DOHH2 (cell line): ENCODE data around the gene LRRC75A.

ENCODE experiments used
- H3F3A ChIP-seq: fragments of 200-600 bp; sonication (generic), shearing (Covaris generic); 2 replicates; pipeline ENCODE4 v1.6.0; 2016; ENCODE audit warnings: antibody characterized with exemption, mild to moderate bottlenecking; ENCODE audit not compliant: control insufficient read depth, insufficient read depth
- H3K27ac ChIP-seq: fragments of 200-600 bp; sonication (generic); 2 replicates; pipeline ENCODE4 v1.5.1; 2014; ENCODE audit warnings: low read depth, mild to moderate bottlenecking, low read length, moderate library complexity
- H3K27me3 ChIP-seq: fragments of 200-600 bp; sonication (generic); 2 replicates; pipeline ENCODE4 v1.6.1; 2014; ENCODE audit warnings: mild to moderate bottlenecking, low read length, mixed read lengths; ENCODE audit not compliant: control insufficient read depth
- H3K36me3 ChIP-seq: fragments of 200-600 bp; sonication (generic); 2 replicates; pipeline ENCODE4 v1.6.1; 2014; ENCODE audit warnings: mild to moderate bottlenecking, low read length, moderate library complexity, mixed read lengths; ENCODE audit not compliant: control insufficient read depth
- H3K4me1 ChIP-seq: fragments of 200-600 bp; sonication (generic); 2 replicates; pipeline ENCODE4 v1.6.1; 2014; ENCODE audit warnings: mild to moderate bottlenecking, low read length, mixed read lengths; ENCODE audit not compliant: control insufficient read depth
- H3K4me2 ChIP-seq: fragments of 200-600 bp; sonication (generic); 2 replicates; pipeline ENCODE4 v1.6.0; 2014; ENCODE audit warnings: mild to moderate bottlenecking, low read length, moderate library complexity
- H3K4me3 ChIP-seq: fragments of 200-600 bp; sonication (generic); 2 replicates; pipeline ENCODE4 v1.5.1; 2014; ENCODE audit warnings: mild to moderate bottlenecking, low read length, mixed read lengths
- H3K79me2 ChIP-seq: fragments of 200-600 bp; sonication (generic); 2 replicates; pipeline ENCODE4 v1.6.1; 2014; ENCODE audit warnings: mild to moderate bottlenecking, low read length, mixed read lengths; ENCODE audit not compliant: control insufficient read depth
- H3K9me2 ChIP-seq: fragments of 200-600 bp; sonication (generic); replicated peaks from 2 replicates; pipeline ENCODE4 v1.6.1; 2014; ENCODE audit warnings: mild to moderate bottlenecking, low read length, mixed read lengths; ENCODE audit not compliant: control insufficient read depth
- H3K9me3 ChIP-seq: fragments of 200-600 bp; sonication (generic); 2 replicates; pipeline ENCODE4 v1.6.1; 2014; ENCODE audit warnings: antibody characterized with exemption, low read length, mixed read lengths; ENCODE audit not compliant: control insufficient read depth, insufficient read depth
- H4K20me1 ChIP-seq: fragments of 200-600 bp; sonication (generic); 2 replicates; pipeline ENCODE4 v1.6.0; 2014; ENCODE audit warnings: low read depth, mild to moderate bottlenecking, antibody characterized with exemption, low read length, moderate library complexity; ENCODE audit not compliant: control insufficient read depth, insufficient read depth
- CTCF ChIP-seq: fragments of 200-600 bp; sonication (generic); IDR thresholded peaks from one replicate; pipeline ENCODE4 v1.5.1; 2014; ENCODE audit warnings: antibody characterized with exemption, mild to moderate bottlenecking, low read depth, low read length; ENCODE audit not compliant: poor library complexity, severe bottlenecking
- EZH2phosphoT487 ChIP-seq: fragments of 200-600 bp; sonication (generic); IDR thresholded peaks from 2 replicates; pipeline ENCODE4 v1.6.1; 2017; ENCODE audit warnings: borderline replicate concordance, mild to moderate bottlenecking, antibody characterized with exemption, low read length, moderate library complexity, mixed read lengths

LRRC75A gene

DNA sequence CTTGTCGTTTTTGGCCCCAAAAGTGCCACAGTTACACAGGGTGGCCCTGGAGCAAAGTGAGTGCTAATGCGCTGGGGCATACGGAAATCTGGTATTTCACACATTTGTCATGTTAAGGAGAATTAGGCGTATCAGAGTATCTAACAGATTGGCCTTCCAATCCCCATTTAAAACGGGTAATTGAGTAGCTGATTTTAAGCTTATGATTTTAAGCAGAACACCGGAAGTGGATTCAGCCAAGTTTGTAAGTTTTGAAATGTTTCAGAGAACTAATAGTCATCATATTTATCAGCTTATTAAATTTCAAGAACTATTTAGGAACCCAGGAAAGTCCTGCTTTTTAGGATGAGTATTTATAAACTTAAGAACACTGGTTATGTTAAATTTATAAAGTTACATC is 19.5 kb downstream of the LRRC75A start:
- no peaks in the 10 kb centered on the region for H3K36me3 ChIP-seq
- H3K27me3 ChIP-seq: peaks cover 7% of the 10 kb centered on the region; the same call in 1 of the 2 replicates
- TF ChIP-seq CTCF (no peak), EZH2phosphoT487 (no peak)
- no peaks in the 10 kb centered on the region for H3K79me2 ChIP-seq
- H3F3A ChIP-seq: no peaks in the 10 kb centered on the region
- H3K9me3 ChIP-seq: no peaks in the 10 kb centered on the region
- H3K4me1 ChIP-seq: no peaks in the 10 kb centered on the region
- no peaks in the 10 kb centered on the region for H4K20me1 ChIP-seq
- H3K9me2 ChIP-seq: no peaks in the 10 kb centered on the region
- no peak overlapping the region for H3K4me3 ChIP-seq
- H3K27ac ChIP-seq: no peak overlapping the region
- H3K4me2 ChIP-seq: no peak overlapping the region

DNA sequence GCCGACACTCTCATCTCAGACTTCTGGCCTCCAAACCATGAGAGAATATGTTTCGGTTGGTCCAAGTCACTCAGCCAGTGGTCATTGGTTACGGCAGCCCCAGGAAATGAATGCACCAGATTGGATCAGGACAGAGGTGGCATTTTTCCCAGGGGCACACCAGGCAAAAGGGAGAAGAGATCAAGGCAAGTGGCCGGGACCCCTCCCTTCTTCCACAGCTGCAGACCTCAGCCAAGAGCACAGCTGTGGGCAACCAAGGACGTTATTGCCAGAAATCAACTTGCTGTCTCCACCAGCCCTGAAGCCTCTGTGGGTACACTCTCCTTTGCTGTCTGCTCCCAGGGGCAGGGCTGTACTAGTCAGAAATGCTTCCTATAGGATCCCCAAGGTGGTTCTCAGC is 20.7 kb downstream of the LRRC75A start:
- Histone ChIP-seq H3K9me2 (no peaks in the 10 kb centered on the region), H4K20me1 (no peaks in the 10 kb centered on the region), H3K4me1 (no peaks in the 10 kb centered on the region), H3F3A (no peaks in the 10 kb centered on the region), H3K9me3 (no peaks in the 10 kb centered on the region), H3K27me3 (peaks cover 7% of the 10 kb centered on the region; the same call in 1 of the 2 replicates), H3K4me2 (no peak overlapping the region), H3K36me3 (no peaks in the 10 kb centered on the region), H3K79me2 (no peaks in the 10 kb centered on the region), H3K27ac (no peak overlapping the region), H3K4me3 (no peak overlapping the region)
- no peak for TF ChIP-seq EZH2phosphoT487
- TF ChIP-seq CTCF: no peak

- Histone ChIP-seq H4K20me1 (no peaks in the 10 kb centered on the region), H3K9me3 (no peaks in the 10 kb centered on the region), H3K27me3 (peaks cover 7% of the 10 kb centered on the region; the same call in 1 of the 2 replicates), H3K9me2 (no peaks in the 10 kb centered on the region), H3K4me1 (no peaks in the 10 kb centered on the region), H3K79me2 (no peaks in the 10 kb centered on the region), H3F3A (no peaks in the 10 kb centered on the region), H3K4me2 (no peak overlapping the region), H3K36me3 (no peaks in the 10 kb centered on the region), H3K27ac (no peak overlapping the region), H3K4me3 (no peak overlapping the region)
- no peak for TF ChIP-seq CTCF
- TF ChIP-seq EZH2phosphoT487: no peak
Observed at GRCh38 chr17:16470265-16470664, 21.7 kb downstream of the LRRC75A start.

DNA sequence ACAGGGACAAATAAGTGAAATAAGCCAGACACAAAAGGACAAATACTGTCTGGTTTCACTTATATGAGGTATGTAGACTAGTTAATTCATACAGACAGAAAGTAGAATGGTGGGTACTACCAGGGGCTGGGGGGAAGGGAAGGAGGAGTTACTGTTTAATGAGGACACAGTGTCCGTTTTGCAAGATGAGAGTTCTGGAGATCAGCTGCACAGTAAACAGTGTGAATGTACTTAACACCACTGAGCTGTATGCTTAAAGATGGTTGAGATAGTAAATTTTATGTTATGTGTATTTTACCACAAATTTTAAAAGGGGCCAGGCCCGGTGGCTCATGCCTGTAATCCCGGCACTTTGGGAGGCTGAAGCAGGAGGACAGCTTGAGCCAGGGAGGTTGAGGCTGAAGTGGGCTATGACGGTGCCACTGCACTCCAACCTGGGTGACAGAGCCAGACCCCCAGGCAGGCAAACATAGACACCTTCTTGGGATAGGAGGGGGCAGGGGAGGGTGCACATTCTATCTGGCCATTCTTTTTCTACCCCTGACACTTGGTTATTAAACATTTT is 23.5 kb downstream of the LRRC75A start:
- no peaks in the 10 kb centered on the region for H4K20me1 ChIP-seq
- TF ChIP-seq EZH2phosphoT487 (no peak), CTCF (no peak)

More for the DNA sequence above, 23.5 kb downstream of the LRRC75A start:
- Histone ChIP-seq H3K27me3 (peaks cover 7% of the 10 kb centered on the region; the same call in 1 of the 2 replicates), H3K9me2 (no peaks in the 10 kb centered on the region), H3K4me3 (no peak overlapping the region), H3K79me2 (no peaks in the 10 kb centered on the region), H3K36me3 (no peaks in the 10 kb centered on the region), H3K27ac (no peak overlapping the region), H3K4me2 (no peak overlapping the region), H3F3A (no peaks in the 10 kb centered on the region), H3K4me1 (no peaks in the 10 kb centered on the region), H3K9me3 (no peaks in the 10 kb centered on the region)
